H1 (cell line): ENCODE data around the gene ATG7. TPM values are rescaled to one million over a fixed set of nuclear protein-coding genes. Genes with fewer than 3 reads are reported as not detected.

Experiments used
- BACH1 ChIP-seq: IDR thresholded peaks from 2 replicates; pipeline ENCODE4 v1.6.1; 2012; ENCODE audit warnings: low read length, improper control_type of control experiment
- CREB1 ChIP-seq: IDR thresholded peaks from 2 replicates; pipeline ENCODE4 v1.6.1; 2012; ENCODE audit warnings: inconsistent platforms
- SIN3A ChIP-seq, 2 experiments: IDR thresholded peaks in 1 of 2; conservative IDR thresholded peaks in 1 of 2; 2 replicates each; pipeline ENCODE4 v1.6.1; 2011 to 2012; ENCODE audit warnings: low read length in 2 of 2, improper control_type of control experiment in 1 of 2, low read depth in 1 of 2, mild to moderate bottlenecking in 1 of 2
- TBP ChIP-seq: IDR thresholded peaks from 2 replicates; pipeline ENCODE4 v1.6.1; 2011; ENCODE audit warnings: low read depth, low read length, improper control_type of control experiment
- YY1 ChIP-seq: IDR thresholded peaks from 2 replicates; pipeline ENCODE4 v1.6.1; 2011; ENCODE audit warnings: low read depth, mild to moderate bottlenecking, low read length
- polyA plus RNA-seq, 7 experiments: library from polyadenylated mRNA; depleted of rRNA in 3 of 7; stranded (reverse) in 5 of 7; unstranded in 2 of 7; fragments of >200 nt in 5 of 7; fragments of 200-250 nt in 2 of 7; gene quantifications; 1 replicate in 5 of 7; 2 replicates in 1 of 7; 4 replicates in 1 of 7; pipeline versions ENCODE4 v1.2.1 to v1.2.3, GENCODE V29; 2011 to 2013; ENCODE audit warnings: missing spikeins in 2 of 7, mixed read lengths in 2 of 7
- total RNA-seq: library from RNA; stranded (reverse); fragmentation: NEBNext Ultra II Directional; extraction: Animal tissue kit (Norgen Biotek cat#: 25700); gene quantifications from 2 replicates; pipeline ENCODE4 v1.2.1, GENCODE V29; 2021
- TF ChIP-seq, protein P1 (sequence below), 3 experiments: IDR thresholded peaks; 1 replicate in 2 of 3; 2 replicates in 1 of 3; pipeline versions ENCODE4 v1.5.1 to v1.6.1; 2011; ENCODE audit warnings: low read length in 3 of 3, mild to moderate bottlenecking in 3 of 3, inconsistent platforms in 2 of 3, low read depth in 1 of 3, moderate library complexity in 1 of 3; ENCODE audit not compliant: insufficient read depth in 1 of 3; ENCODE audit errors: control extremely low read depth in 1 of 3

ATG7 gene
- total and polyA plus RNA-seq, 2 of the 8 experiments (the other 6 are each of a cell fraction or from before 2014, with no cell fraction given) = 15.0 to 19.1 TPM

- TF ChIP-seq BACH1 = no peak
- TF ChIP-seq, protein P1, sequence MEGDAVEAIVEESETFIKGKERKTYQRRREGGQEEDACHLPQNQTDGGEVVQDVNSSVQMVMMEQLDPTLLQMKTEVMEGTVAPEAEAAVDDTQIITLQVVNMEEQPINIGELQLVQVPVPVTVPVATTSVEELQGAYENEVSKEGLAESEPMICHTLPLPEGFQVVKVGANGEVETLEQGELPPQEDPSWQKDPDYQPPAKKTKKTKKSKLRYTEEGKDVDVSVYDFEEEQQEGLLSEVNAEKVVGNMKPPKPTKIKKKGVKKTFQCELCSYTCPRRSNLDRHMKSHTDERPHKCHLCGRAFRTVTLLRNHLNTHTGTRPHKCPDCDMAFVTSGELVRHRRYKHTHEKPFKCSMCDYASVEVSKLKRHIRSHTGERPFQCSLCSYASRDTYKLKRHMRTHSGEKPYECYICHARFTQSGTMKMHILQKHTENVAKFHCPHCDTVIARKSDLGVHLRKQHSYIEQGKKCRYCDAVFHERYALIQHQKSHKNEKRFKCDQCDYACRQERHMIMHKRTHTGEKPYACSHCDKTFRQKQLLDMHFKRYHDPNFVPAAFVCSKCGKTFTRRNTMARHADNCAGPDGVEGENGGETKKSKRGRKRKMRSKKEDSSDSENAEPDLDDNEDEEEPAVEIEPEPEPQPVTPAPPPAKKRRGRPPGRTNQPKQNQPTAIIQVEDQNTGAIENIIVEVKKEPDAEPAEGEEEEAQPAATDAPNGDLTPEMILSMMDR (IDR thresholded peaks at IDR 0.05; ENCODE audit: control extremely low read depth in 1 of 3, insufficient read depth in 1 of 3, low read depth in 1 of 3, low read length in 3 of 3) = no peak
- TF ChIP-seq TBP = no peak
- no peak for TF ChIP-seq YY1
- TF ChIP-seq CREB1 = no peak
- TF ChIP-seq SIN3A (conservative IDR thresholded peaks at IDR 0.05 in 1 of 2, IDR thresholded peaks at IDR 0.05 in 1 of 2; ENCODE audit: low read depth in 1 of 2, low read length in 2 of 2) = no peak
These were observed 294.3 kb downstream of the ATG7 start (continued) for GRCh38 chr3:11566478-11566877.
